ENCODE results near the gene NOXO1. TPM values are rescaled to one million over a fixed set of nuclear protein-coding genes. Genes with fewer than 3 reads are reported as not detected.

NOXO1 gene
- total RNA-seq, 1 donor from 2014 or later = not detected

GRCh38 chr16:2023092-2024031, 42.1 kb upstream of the NOXO1 start:
- H3K4me1 ChIP-seq = peaks cover 17 to 31% of the 10 kb centered on the region in 2 donors
- intact Hi-C loops (cut with DNase I) = loop anchor here (1.0 to 10.0 kb wide), 3 partner anchors 24 to 231 kb away; partner anchors contain the start of genes ECI1, NTHL1 and TSC2
- H3K27me3 ChIP-seq = no peaks in the 10 kb centered on the region
- peak; percentile 98 to 99 (median 98) for TF ChIP-seq CTCF (IDR thresholded peaks at IDR 0.05)
- no peaks in the 10 kb centered on the region for H3K9me3 ChIP-seq
- peak overlapping the region; percentile 35 to 58 for H3K4me3 ChIP-seq
- H3K27ac ChIP-seq = peak overlapping the region; percentile 66 to 73
- no peaks in the 10 kb centered on the region for H3K36me3 ChIP-seq
- peak; percentile 75 to 96 for DNase-seq (ENCODE audit: low spot score in 2 of 2)

GRCh38 chr16:2022723-2023091, 41.4 kb upstream of the NOXO1 start:
- Histone ChIP-seq H3K27me3 (no peaks in the 10 kb centered on the region), H3K4me1 (peaks cover 17 to 26% of the 10 kb centered on the region in 2 donors), H3K9me3 (no peaks in the 10 kb centered on the region), H3K4me3 (peak overlapping the region; percentile 35 to 58), H3K36me3 (no peaks in the 10 kb centered on the region), H3K27ac (no peak overlapping the region)
- intact Hi-C loops (cut with DNase I) = loop anchor here (1.0 to 10.0 kb wide), 3 partner anchors 25 to 232 kb away; partner anchors contain the start of genes ECI1, NTHL1 and TSC2
- no peak for DNase-seq (ENCODE audit: low spot score in 2 of 2)
- no peak for TF ChIP-seq CTCF (IDR thresholded peaks at IDR 0.05)

- TF ChIP-seq CTCF (IDR thresholded peaks at IDR 0.05) = no peak
- Histone ChIP-seq H3K27ac (no peak overlapping the region), H3K27me3 (no peaks in the 10 kb centered on the region), H3K36me3 (no peaks in the 10 kb centered on the region), H3K4me3 (peak overlapping the region in 1 of 2 donors; percentile 11), H3K4me1 (peaks cover 3 to 12% of the 10 kb centered on the region in 2 donors), H3K9me3 (no peaks in the 10 kb centered on the region)
- intact Hi-C loops (cut with DNase I) = loop anchor here (10.0 kb wide), 1 partner anchor 235 kb away; the partner anchor contains the start of gene ECI1
- DNase-seq (ENCODE audit: low spot score in 2 of 2) = no peak
Observed at GRCh38 chr16:2019921-2020831, 38.9 kb upstream of the NOXO1 start.

- intact Hi-C loops (cut with DNase I) = no loop called here
- Histone ChIP-seq H3K4me3 (peak within 1 kb of the TSS in 1 of 2 donors; percentile 11), H3K36me3 (no peaks in the 10 kb centered on the region), H3K27ac (no peak within 1 kb of the TSS), H3K4me1 (peaks cover 3 to 12% of the 10 kb centered on the region in 2 donors), H3K27me3 (no peaks in the 10 kb centered on the region), H3K9me3 (no peaks in the 10 kb centered on the region)
- DNase-seq (ENCODE audit: low spot score in 2 of 2) = no peak
- no peak for TF ChIP-seq CTCF (IDR thresholded peaks at IDR 0.05)
Observed at GRCh38 chr16:2019518-2019920, 38.2 kb upstream of the NOXO1 start, which contains the start of gene NPW. Gene NPW (plus strand): TSS chr16:2019785.

- no peaks in the 10 kb centered on the region for H3K27me3 ChIP-seq
- peaks cover 0 to 3% of the 10 kb centered on the region in 2 donors for H3K4me1 ChIP-seq
- H3K27ac ChIP-seq = no peak overlapping the region
- intact Hi-C loops (cut with DNase I) = no loop called here
- no peaks in the 10 kb centered on the region for H3K36me3 ChIP-seq
- no peak for DNase-seq (ENCODE audit: low spot score in 2 of 2)
- H3K9me3 ChIP-seq = no peaks in the 10 kb centered on the region
- H3K4me3 ChIP-seq = no peak overlapping the region
- peak in 1 of 3 experiments; percentile 26 for TF ChIP-seq CTCF (IDR thresholded peaks at IDR 0.05)
Observed at GRCh38 chr16:2016407-2016922, 35.2 kb upstream of the NOXO1 start.

All from ascending aorta (tissue), 2 donors.